Measurements from ENCODE around the gene DEDD2.
"Not testable (repeated sequence)": the region's sequence is repeated elsewhere in the genome, so short reads cannot be mapped to it uniquely, and the experiment has no call there.

DEDD2 gene

GRCh38 chr19:42217520-42218437 is at the start of gene DEDD2:
TSS of gene DEDD2 (minus strand) at chr19:42217677. CDS start at chr19:42217007, 670 bp downstream.
- DNase-seq (ENCODE audit: low spot score) = peak; percentile 97

GRCh38 chr19:42266928-42267603 is 49.6 kb upstream of the DEDD2 start:
- DNase-seq (ENCODE audit: low spot score) = not testable (repeated sequence)

- DNase-seq (ENCODE audit: low spot score) = not testable (repeated sequence)
Measured at GRCh38 chr19:42266105-42266504, 48.6 kb upstream of the DEDD2 start.

- DNase-seq (ENCODE audit: low spot score) = no peak
Measured at GRCh38 chr19:42261763-42262162, 44.3 kb upstream of the DEDD2 start.

GRCh38 chr19:42257842-42258241 is 40.4 kb upstream of the DEDD2 start:
- DNase-seq (ENCODE audit: low spot score) = not testable (repeated sequence)

GRCh38 chr19:42255766-42256745 is 38.6 kb upstream of the DEDD2 start:
- no peak for DNase-seq (ENCODE audit: low spot score)

GRCh38 chr19:42254850-42255765 is 37.6 kb upstream of the DEDD2 start, which contains the start of gene ERF:
TSS of gene ERF (minus strand) at chr19:42255128. CDS start at chr19:42254999, 129 bp downstream.
- DNase-seq (ENCODE audit: low spot score) = peak; percentile 92

- DNase-seq (ENCODE audit: low spot score) = peak; percentile 73
Measured at GRCh38 chr19:42254089-42254849, 36.8 kb upstream of the DEDD2 start.

- peak; percentile 91 for DNase-seq (ENCODE audit: low spot score)
Measured at GRCh38 chr19:42253245-42254088, 36.0 kb upstream of the DEDD2 start.

GRCh38 chr19:42252365-42253244 is 35.1 kb upstream of the DEDD2 start:
- no peak for DNase-seq (ENCODE audit: low spot score)

- DNase-seq (ENCODE audit: low spot score) = no peak
Measured at GRCh38 chr19:42251572-42252358, 34.3 kb upstream of the DEDD2 start.

- no peak for DNase-seq (ENCODE audit: low spot score)
Measured at GRCh38 chr19:42250666-42251531, 33.4 kb upstream of the DEDD2 start.

GRCh38 chr19:42250183-42250665 is 32.7 kb upstream of the DEDD2 start:
- no peak for DNase-seq (ENCODE audit: low spot score)

- DNase-seq (ENCODE audit: low spot score) = no peak
Measured at GRCh38 chr19:42249769-42250168, 32.3 kb upstream of the DEDD2 start.

GRCh38 chr19:42249149-42249750 is 31.8 kb upstream of the DEDD2 start:
- DNase-seq (ENCODE audit: low spot score) = no peak

Measured in HuH-7.5 (cell line).